ENCODE measurements around the gene MTA3.
"Not testable (repeated sequence)": the region's sequence is repeated elsewhere in the genome, so short reads cannot be mapped to it uniquely, and the experiment has no call there.

Gene MTA3

DNA sequence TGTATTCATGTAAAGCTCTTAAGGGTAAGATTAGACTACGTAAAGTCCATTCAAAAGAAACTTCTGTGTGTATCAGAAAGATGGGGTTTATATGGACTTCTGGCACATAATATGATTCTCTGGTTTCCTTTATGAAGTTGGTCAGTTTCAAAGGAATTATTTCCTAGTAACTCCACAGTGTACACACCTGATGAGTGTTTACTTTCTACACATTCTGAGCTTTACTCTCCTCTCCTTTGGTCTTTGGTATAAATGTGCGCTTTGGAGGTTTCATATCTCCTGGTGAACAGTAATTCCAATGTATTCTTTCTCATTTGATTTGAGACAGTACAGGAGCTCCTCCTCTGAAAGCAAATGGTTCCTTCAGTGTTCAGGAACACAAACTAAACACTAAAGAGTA is 107.4 kb downstream of the MTA3 start:
- no peak for DNase-seq

DNA sequence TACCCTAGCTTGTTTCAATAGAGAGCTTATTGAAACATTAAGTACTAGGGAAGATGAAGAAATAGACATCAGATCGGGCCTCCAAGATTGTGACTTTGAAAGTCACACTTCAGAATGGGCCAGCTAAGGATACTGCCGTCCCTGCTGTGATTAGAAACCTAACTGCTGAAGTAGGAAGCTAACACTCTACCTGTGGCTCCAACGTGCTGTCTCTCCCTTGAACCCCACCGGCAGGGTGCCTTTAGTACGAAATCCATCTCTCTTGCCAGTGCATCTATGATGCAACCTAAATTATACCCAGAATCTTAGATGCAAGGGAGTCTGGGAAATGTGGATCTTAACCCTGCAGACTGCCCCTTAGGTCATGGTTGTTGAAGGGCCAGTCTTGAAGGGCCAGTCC is 116.9 kb downstream of the MTA3 start:
- DNase-seq, result no peak

DNA sequence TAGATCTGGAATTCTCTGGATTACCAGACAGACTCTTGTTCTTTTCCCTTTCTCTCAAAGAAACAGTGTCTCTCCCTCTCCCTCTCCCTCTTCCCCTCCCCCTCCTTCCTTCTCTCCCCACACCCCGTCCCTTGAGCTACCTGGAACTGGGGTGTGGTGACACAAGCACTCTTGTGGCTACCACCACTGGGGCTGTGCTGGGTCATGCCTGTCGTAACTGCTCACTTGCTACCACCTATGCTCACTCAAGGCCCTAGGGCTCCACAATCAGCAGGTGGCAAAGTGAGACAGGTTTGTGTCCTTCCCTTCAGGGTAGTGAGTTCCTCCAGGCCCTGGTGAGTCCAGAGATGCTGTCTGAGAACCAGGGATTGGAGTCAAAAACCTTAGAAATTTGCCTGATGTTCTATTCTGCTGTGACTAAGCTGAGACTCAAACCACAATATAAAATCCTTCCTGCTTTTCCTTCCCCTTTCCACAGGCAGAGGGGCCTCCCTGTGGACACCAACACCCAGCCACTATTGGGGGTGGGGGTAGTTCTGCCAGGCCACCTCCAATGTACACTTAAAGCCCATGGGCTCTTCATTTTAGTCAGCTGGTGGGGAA is 124.7 kb downstream of the MTA3 start:
- no peak for DNase-seq

DNA sequence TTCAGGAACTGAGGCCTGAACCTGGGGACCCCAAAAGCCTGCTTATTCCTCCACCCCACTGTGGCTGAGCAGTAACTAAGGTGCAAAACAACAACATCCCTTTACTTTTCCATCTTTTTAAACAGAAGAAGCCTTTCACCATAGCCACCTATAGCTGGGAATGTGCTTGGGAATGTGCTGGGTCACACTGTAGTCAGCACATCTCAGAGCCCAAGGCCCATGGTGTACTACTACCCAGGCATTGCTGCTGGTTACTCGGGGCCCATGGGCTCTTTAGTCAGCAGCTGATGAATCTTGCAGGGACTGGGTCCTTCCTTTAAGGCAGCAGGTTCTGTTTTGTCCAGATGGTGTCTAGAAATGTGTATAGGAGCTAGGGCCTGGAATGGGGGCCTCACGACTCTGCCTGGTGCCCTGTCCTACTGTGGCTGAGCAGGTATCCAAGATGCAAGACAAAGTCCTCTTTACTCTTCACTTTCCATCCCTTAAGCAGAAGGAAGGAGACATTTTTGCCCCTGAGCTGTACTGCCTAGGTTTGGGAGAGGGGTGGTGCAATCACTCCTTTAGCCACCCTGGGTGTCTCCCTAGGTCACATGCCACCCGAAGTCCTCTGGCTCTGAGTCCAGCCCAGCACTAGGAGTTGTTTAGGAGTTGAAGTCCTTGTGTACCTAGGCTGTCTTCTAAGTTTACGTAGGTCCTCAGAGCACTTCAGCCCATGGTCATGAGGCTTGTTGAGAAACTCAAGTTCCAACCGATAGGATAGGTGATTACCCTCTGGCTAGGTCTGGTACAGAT is 125.5 kb downstream of the MTA3 start:
- no peak for DNase-seq

DNA sequence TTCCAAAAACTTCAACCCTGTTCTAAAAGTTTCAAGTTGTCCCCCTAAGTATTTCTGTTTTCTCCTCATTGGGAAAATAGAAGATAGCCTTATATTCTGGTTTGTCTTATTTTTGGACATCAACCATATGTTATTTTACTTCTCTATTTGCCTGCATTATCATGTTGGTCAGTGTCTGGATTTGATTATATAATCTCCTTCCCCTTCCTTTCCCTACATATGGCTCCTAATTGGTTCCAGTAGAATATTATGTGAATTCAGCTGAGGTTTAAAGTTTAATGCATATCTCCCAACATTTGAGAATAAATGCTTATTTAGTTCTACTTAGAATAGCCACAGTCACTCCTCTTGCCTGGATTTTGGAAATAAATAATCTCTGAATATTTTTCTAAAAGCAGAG is 128.6 kb downstream of the MTA3 start:
- DNase-seq, result no peak

DNA sequence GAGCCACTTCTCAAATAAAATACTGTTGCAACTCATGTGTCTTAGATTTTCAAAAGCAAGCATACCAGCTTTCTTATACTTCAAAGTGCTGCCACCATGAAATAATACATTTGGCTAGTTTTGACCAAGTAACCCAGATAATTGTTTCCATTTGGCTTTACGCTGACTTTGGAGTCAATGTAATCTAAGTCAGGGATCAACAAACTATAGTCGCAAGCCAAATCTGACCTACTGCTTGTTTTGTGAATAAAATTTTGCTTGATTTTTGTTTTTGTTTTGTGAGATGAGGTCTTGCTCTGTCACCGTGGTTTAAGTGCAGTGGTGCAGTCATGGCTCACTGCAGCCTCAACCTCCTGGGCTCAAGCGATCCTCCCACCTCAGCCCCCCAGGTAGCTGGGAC is 130.5 kb downstream of the MTA3 start:
- no peak for DNase-seq

DNA sequence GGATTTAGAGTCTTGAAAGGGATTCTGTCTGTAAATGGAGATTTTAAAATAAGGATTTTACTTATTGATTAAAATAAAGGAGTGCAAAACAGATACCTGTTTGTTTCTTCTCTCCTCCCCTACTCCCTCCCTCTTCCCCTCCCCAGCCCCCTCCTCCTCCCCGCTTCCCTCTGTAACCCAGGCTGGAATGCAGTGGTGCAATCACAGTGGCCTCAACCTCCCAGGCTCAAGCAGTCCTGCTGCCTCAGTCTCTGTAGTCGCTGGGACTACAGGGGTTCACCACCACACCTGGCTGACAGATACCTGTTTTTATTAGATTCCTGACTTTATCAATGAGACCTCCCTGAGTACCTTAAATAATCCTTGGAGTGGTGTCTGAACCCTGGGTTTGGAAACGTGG is 138.4 kb downstream of the MTA3 start:
- DNase-seq, result no peak

DNA sequence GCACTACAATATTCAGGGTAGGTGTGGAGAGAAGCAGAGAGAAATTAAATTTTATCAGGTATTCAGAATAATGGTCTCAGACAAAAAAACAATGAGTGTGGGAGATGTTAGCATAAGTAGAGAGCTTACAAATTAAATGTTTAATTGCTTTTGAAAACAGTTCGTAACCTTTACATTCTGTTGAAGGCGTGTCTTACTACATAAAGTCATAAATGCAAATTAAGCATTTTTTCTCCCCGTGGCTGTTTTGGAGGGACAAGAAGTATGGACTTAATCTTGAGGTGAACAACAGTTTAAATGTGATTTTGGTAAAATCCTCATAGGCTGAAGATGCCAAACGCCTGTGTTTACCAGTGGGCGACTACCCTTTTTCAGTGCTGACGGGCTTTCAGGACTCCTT is 139.7 kb downstream of the MTA3 start:
- no peak for DNase-seq

DNA sequence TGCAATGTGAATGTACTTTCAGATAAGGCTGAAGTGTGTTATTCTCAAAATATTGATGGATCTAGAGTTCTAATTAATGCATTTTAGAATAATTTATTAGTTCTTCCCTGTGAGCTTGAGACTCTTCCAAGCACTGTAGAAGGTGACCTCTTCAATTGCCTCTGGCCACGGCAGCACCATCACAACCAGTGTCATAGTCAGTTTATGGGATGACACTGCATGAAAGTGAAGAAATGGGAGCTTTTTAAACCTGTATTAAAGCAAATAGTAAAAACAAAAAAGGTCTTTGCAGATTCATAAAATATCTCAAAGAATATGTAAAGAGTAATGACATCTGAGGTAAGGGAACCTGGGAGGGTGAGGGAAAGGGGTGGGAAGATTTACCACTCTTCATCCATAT is 143.5 kb downstream of the MTA3 start:
- DNase-seq, result no peak

DNA sequence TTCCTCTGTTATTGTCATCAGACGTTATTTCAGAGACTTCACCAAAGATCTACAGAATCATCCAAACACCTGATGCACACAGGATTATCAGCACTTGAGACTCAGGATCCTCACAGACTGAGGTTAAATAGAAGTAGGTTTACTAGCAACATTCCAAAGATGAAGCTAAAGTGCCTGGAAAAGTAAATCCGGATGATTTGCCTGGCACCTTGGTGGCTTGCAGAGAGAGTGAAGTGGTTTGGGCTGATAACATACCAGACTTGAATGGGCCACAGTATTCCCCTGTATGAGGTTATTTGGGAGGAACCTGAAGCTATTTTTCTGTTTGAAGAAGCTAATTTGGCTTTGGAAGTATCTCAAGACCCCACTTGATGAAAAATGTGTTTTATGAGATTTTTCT is 144.5 kb downstream of the MTA3 start:
- no peak for DNase-seq

DNA sequence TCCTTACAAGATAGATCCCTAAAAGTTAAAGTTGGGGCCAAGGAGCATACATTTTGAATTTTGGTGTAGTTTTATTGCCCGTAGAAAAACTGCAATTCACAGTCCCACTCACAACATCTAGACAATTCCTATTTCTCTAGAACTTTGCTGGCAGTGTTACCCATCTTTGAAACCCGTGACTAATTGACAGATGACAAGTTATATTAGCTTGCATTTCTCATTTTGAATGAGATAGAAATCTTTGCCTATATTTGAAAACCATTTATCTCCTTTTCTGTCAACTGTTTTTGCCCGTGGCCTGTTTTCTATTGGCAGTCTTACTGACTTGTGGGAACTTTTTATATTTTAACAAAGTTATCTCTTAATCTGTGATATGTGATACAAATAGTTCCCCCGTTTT is 145.5 kb downstream of the MTA3 start:
- DNase-seq, result no peak

DNA sequence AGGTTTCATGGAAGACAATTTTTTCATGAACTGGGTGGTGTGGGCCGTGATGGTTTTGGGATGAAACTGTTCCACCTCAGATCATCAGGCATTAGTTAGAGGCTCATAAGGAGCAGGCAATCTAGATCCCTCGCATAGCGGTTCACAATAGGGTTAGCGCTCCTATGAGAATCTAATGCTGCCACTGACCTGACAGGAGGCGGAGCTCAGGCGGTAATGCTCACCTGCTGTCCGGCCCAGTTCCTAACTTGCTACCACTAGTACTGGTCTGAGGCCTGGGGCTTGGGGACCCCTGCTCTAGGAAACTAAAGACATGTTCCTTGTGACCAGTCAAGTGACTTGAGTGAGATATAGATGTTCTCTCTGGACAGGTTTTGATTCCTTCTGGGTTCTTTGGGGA is 146.3 kb downstream of the MTA3 start:
- no peak for DNase-seq

DNA sequence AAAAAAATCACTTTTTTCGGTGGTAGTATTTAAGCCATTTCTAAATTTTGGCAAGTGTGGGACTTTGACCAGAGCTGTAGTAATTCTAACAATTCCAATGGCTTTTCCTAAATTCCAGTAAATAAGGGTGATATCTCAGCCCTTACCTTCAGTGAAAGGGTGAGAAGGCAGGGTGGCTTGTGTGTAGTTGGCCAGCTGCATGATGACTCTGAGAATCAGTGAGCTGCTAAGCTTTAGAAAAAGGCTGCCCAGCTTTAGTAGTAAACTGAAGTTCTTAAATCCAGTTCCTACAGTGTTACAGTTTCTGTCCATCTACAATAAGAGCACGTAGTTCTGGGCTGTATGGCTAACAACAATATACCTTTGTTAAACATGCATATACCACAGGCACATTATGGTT is 153.5 kb downstream of the MTA3 start:
- no peak for DNase-seq

DNA sequence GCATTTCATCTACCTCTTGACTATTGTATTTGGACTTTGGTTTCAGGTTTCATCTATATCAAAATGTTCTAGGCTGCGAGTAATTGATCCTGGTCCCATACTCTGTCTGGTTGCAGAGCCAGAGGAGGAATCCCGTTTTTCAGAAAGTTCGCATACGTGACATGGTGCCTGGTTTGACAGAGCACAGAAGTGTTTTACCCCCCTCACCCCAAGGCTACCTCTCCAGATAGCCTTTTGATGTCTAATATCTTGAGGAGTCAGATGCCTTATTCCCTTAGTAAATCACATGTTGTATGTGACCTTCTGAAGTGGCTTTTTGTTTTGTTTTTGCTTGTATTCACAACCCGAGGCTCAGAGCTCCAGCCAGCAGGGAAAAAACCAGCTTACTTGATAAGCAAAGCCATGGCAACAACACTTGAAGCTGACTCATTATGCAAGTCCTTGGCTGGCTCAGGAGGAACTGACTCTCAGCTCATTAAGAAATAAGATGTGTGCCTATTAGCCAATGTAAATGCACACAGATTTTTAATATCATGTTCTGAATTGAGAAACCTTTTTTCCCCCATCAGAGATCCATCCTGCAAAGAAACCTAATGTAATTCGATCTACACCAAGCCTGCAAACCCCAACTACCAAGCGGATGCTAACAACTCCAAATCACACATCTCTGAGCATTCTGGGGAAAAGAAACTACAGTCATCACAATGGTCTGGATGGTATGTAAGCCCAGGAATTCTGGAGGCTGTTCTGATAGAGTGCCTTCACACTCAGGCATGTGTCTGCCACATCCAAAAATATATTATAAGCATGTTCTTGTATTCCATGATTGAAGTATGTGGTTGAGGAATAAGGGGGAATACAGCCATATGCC is 154.1 kb downstream of the MTA3 start:
- DNase-seq, result no peak

DNA sequence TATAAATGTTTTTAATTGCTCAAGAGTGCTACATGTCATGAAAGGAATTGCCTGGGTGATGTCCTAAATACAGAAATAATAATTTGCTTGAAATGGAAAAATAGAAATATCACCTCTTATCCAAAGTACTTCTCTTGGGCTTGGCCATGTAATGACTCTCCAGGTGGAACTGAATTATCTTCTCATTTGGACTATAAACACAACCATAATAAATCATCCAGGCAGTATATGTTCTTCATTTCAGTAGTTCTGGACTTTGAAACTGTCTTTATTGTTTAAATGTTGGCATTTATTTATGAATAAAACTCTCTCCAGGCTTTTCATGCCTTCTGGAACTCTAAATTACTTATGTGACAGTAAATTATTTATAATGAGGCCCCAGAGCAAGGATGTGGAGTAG is 155.0 kb downstream of the MTA3 start:
- no peak for DNase-seq

DNA sequence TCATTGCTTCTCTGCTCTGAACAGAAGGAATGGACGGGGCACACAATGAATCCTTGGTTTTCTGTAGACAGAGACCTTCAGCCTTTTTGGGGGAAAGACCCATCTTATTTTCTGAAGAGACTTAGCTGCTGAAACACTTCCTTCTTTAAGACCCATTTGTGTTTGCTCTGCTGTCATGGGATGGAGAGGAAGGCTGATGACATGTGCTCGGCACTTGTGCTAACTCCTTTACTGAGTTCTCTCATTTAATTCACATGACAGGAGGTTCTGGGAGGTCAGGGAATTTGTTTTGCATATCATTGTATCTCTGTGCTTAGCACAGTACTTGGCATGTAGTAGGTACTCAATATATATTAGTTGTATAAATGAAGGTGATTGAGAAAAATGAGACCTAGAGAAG is 156.5 kb downstream of the MTA3 start:
- no peak for DNase-seq

DNA sequence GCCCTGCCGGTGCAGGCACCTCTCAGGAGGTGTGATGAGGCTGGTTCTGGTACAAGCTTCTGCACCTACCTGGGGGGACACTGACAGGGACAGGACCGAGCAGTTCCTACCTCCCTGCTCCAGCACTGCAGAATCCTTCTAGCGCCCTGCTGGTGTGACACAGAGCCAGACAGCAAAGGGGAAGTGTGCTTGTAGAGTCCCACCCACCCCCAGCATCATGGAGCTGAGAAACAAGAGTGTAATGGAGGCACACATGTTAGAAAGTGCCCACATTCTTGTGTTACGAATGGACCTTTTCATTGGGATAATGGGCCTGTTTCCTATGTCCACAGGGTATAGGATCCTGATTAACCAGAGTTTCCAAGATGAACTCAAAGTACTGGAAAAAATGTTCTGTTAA is 157.2 kb downstream of the MTA3 start:
- no peak for DNase-seq

DNA sequence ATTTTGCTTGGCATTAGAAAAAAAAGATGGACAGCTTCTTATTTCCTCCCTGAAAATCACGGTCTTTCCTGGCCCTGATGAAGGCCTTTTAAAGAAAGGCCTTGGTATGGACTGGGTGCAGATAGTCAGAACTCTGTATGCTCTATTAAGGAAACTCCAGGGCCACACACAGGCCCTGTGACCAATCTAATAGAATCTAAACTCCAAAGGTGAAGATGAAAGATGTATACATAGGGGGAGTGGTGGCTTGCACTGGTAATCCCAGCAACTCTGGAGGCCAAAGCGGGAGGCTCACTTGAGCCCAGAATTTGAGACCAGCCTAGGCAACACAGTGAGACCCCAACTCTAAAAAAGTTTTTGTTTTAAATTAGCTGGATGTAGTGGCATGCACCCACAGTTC is 158.2 kb downstream of the MTA3 start:
- DNase-seq, result no peak

DNA sequence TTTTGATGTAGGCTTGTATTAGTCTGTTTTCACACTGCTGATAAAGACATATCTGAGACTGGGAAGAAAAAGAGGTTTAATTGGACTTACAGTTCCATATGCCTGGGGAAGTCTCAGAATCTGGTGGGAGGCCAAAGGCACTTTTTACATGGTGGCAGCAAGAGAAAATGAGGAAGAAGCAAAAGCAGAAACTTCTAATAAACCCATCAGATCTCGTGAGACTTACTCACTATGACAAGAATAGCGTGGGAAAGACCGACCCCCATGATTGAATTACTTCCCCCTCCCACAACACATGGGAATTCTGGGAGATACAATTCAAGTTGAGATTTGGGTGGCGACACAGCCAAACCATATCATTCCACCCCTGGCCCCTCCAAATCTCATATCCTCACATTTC is 162.9 kb downstream of the MTA3 start:
- not testable (repeated sequence) for DNase-seq

DNA sequence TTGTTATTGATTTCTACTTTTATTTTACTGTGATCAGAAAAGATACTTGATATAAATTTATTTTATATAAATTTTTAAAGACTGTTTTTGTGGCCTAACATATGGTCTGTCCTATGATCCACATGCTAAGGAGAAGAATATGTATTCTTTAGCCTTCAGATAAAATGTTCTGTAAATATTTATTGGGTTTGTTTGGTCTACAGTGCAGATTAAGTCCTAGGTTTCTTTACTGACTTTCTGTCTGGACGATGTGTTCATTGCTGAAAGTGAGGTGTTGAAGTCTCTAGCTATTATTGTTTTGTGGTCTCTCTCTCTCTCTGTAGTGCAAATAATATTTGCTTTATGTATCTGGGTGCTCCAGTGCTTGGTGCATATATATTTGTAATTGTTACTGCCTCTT is 165.4 kb downstream of the MTA3 start:
- no peak for DNase-seq

DNA sequence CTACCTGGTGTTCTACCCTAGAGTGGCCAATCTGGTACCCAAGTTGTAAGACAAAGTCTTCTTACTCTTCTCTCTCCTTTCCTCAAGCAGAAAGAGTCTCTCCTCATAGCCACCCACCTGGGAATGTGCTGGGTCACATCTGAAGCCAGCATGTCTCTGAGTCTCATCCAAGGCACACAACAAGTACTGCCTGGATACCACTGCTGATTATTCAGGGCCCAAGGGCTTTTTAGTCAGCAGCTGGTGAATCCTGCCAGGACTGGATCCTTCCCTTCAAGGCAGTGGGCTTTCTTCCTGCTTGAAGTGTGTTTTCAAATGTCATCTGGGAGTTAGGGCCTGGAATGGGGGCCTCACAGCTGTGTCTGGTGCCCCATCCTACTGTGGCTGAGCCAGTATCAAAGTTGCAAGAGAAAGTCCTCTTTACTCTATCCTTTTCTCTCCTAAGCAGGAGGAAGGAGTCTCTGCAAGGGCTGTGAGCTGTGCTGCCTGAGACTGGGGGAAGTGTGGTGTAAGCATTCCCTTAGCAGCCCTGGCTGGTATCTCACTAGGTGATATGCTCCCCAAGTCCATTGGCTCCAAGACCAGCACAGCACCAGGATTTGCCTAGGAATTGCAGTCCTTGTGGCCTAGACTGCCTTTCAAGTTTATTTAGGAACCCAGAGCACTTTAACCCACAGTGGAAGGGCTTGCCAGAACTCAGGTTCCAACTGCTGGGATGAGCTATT is 168.3 kb downstream of the MTA3 start:
- no peak for DNase-seq

DNA sequence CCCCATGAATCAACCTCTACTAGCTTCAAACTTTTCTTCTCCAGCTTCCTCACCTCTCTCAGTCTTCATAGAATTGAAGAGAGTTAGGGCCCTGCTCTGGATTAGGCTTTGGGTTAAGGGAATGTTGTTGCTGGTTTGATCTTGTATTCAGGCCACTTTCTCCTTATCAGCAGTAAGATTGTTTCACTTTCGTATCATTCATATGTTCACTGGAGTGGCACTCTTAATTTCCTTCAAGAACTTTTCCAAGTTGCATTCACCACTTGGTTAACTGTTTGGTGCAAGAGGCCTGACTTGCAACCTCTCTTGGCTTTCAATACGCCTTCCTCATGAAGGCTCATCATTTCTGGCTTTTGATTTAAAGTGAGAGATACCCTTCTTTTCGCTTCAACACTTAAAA is 172.7 kb downstream of the MTA3 start:
- DNase-seq, result no peak
